ENCODE results near the gene EYS. TPM values are rescaled to one million over a fixed set of nuclear protein-coding genes. Genes with fewer than 3 reads are reported as not detected.

EYS gene
- total and polyA plus RNA-seq, 2 of the 8 experiments (the other 6 are each of a cell fraction or from before 2014, with no cell fraction given): 0.05 to 0.13 TPM

DNA sequence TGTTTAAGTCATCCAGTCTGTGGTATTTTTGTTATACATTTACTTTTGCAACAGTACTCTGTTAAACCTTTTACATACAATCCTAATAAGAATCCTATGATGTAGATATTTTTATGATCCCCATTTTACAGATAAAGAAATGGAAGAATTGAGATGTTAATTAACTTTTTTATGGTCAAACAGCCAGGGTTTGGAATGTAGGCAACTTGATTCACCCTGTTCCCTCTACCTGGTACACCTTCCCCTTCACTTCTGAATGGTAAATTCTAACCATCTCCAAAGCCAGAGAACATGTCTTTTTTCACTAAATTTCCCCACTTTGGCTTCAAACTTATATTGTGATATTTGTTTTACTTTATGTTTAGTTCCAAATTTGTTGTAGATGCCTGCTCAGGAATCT, 1771.3 kb downstream of the EYS start:
- no peak overlapping the region for H3K23ac ChIP-seq (ENCODE audit: insufficient read length)
- no peak overlapping the region for H2BK20ac ChIP-seq (ENCODE audit: low read length)
- DNase-seq (ENCODE audit: low read depth in 1 of 2, low spot score in 2 of 2): no peak
- no peak overlapping the region for H4K5ac ChIP-seq (ENCODE audit: insufficient read length, low read depth, low read length)
- H4K8ac ChIP-seq (ENCODE audit: extremely low read depth, insufficient read depth, low read length): no peak overlapping the region
- no peak overlapping the region for H3K4ac ChIP-seq (replicated peaks; ENCODE audit: insufficient read length, low read depth, low read length)
- H3K9ac ChIP-seq (replicated peaks in 1 of 4; ENCODE audit: extremely low read depth in 1 of 4, low read depth in 3 of 4, low read length in 3 of 4): no peak overlapping the region
- no peak overlapping the region for H3K14ac ChIP-seq (ENCODE audit: insufficient read length)
- H3K18ac ChIP-seq (ENCODE audit: extremely low read depth, low read length): no peak overlapping the region
- H2BK15ac ChIP-seq (ENCODE audit: low read length): no peak overlapping the region
- H3K36me3 ChIP-seq (ENCODE audit: control insufficient read depth in 2 of 4, insufficient read depth in 4 of 4, low read length in 3 of 4): no peaks in the 10 kb centered on the region
- H2BK120ac ChIP-seq (replicated peaks; ENCODE audit: low read depth, low read length): no peak overlapping the region
- POLR2A ChIA-PET (ENCODE audit: partially characterized antibody): no interaction called here
- H2AK5ac ChIP-seq (ENCODE audit: low read depth, low read length): no peak overlapping the region
- H3K79me2 ChIP-seq (ENCODE audit: control insufficient read depth in 1 of 2, insufficient read depth in 2 of 2, low read length in 2 of 2): no peaks in the 10 kb centered on the region
- no peak overlapping the region for H3K56ac ChIP-seq (replicated peaks; ENCODE audit: insufficient read length, low read depth, low read length)
- no peak overlapping the region for H4K91ac ChIP-seq (replicated peaks; ENCODE audit: insufficient read length, low read length)
- no peaks in the 10 kb centered on the region for H3K9me3 ChIP-seq (ENCODE audit: insufficient read depth in 2 of 2, low read depth in 1 of 2, low read length in 1 of 2)
- H3K23me2 ChIP-seq (ENCODE audit: low read depth, low read length): no peaks in the 10 kb centered on the region
- no peak for FAIRE-seq
- H3K27ac ChIP-seq (ENCODE audit: low read depth, low read length): no peak overlapping the region
- CTCF ChIA-PET (ENCODE audit: partially characterized antibody): interaction anchor here (1.1 kb wide), 1 partner anchor 12 kb away, joined by 4 read pairs; no protein-coding TSS in a partner anchor
- no peaks in the 10 kb centered on the region for H3K27me3 ChIP-seq (replicated peaks in 1 of 4; ENCODE audit: control insufficient read depth in 3 of 4, extremely low read depth in 1 of 4, insufficient read depth in 3 of 4, low read length in 3 of 4)
- H3K4me3 ChIP-seq (ENCODE audit: extremely low read depth in 1 of 4, insufficient read depth in 2 of 4, low read depth in 3 of 4, low read length in 4 of 4): no peak overlapping the region
- no peaks in the 10 kb centered on the region for H4K20me1 ChIP-seq (replicated peaks in 1 of 2; ENCODE audit: control insufficient read depth in 1 of 2, insufficient read depth in 2 of 2, low read length in 2 of 2)
- H3K79me1 ChIP-seq (ENCODE audit: low read depth, low read length): no peaks in the 10 kb centered on the region
- H3K4me1 ChIP-seq (replicated peaks in 1 of 4; ENCODE audit: control insufficient read depth in 3 of 4, insufficient read depth in 4 of 4, low read length in 3 of 4): no peaks in the 10 kb centered on the region
- no peak overlapping the region for H2BK12ac ChIP-seq (ENCODE audit: low read depth, low read length)
- H2BK5ac ChIP-seq (ENCODE audit: low read depth, low read length): no peak overlapping the region
- H2AFZ ChIP-seq (ENCODE audit: low read length): no peak overlapping the region
- H3K4me2 ChIP-seq (ENCODE audit: insufficient read depth in 1 of 2, low read depth in 2 of 2, low read length in 2 of 2): no peak overlapping the region
- TF ChIP-seq SIRT6 (IDR thresholded peaks at IDR 0.05; ENCODE audit: low read length): no peak
- no peak for TF ChIP-seq SUZ12 (IDR thresholded peaks at IDR 0.05; ENCODE audit: low read length)
- no peak for TF ChIP-seq RNF2 (IDR thresholded peaks at IDR 0.05; ENCODE audit: borderline replicate concordance, low read depth, low read length, missing control alignments, poor library complexity, severe bottlenecking)
- TF ChIP-seq TBP (IDR thresholded peaks at IDR 0.05; ENCODE audit: low read depth, low read length): no peak
- TF ChIP-seq RAD21 (IDR thresholded peaks at IDR 0.05 in 1 of 2, conservative IDR thresholded peaks at IDR 0.05 in 1 of 2; ENCODE audit: low read depth in 2 of 2, low read length in 2 of 2): no peak
- TF ChIP-seq TAF1 (IDR thresholded peaks at IDR 0.05; ENCODE audit: low read depth, low read length): no peak
- no peak for TF ChIP-seq CBX8 (IDR thresholded peaks at IDR 0.05; ENCODE audit: borderline replicate concordance, low read depth, low read length)
- no peak for TF ChIP-seq BRCA1 (IDR thresholded peaks at IDR 0.05; ENCODE audit: low read depth, low read length)
- no peak for TF ChIP-seq HDAC6 (IDR thresholded peaks at IDR 0.05; ENCODE audit: low read depth, low read length)
- no peak for TF ChIP-seq CHD2 (IDR thresholded peaks at IDR 0.05; ENCODE audit: low read length)
- no peak for TF ChIP-seq GTF2F1 (IDR thresholded peaks at IDR 0.05; ENCODE audit: borderline replicate concordance, low read depth, low read length)
- TF ChIP-seq SAP30 (IDR thresholded peaks at IDR 0.05; ENCODE audit: insufficient read depth, insufficient replicate concordance, low read length): no peak
- TF ChIP-seq SIX5 (IDR thresholded peaks at IDR 0.05; ENCODE audit: low read depth, low read length): no peak
- no peak for TF ChIP-seq SIN3A (conservative IDR thresholded peaks at IDR 0.05 in 1 of 2, IDR thresholded peaks at IDR 0.05 in 1 of 2; ENCODE audit: low read depth in 1 of 2, low read length in 2 of 2)

Data from H1 (cell line).